Activated CD4-positive, CD25-positive, alpha-beta regulatory T cell treated with anti-CD3 and anti-CD28 coated beads, Interleukin-2, amount 50 U/mL, for 72 hours (primary cell): ENCODE data around the gene ETDC.
"Not testable (repeated sequence)": the region's sequence is repeated elsewhere in the genome, so short reads cannot be mapped to it uniquely, and the experiment has no call there.

Experiments used
- DNase-seq: peaks from one replicate; pipeline ENCODE4 v3.0.0; 2021

The ETDC gene

GRCh38 chrX:135309430-135309923, at the start of gene ETDC:
TSS of gene ETDC (plus strand) at chrX:135309480. CDS start at chrX:135309480, 0 bp downstream.
- no peak for DNase-seq

- not testable (repeated sequence) for DNase-seq
These were observed 48.3 kb upstream of the ETDC start for GRCh38 chrX:135260976-135261375.

- not testable (repeated sequence) for DNase-seq
These were observed 45.9 kb upstream of the ETDC start for GRCh38 chrX:135263376-135263775.

GRCh38 chrX:135264206-135264605, 45.1 kb upstream of the ETDC start:
- no peak for DNase-seq

GRCh38 chrX:135273162-135273561, 36.1 kb upstream of the ETDC start:
- DNase-seq: no peak

- DNase-seq: no peak
These were observed 33.3 kb upstream of the ETDC start for GRCh38 chrX:135275973-135276372.

- no peak for DNase-seq
These were observed 21.9 kb upstream of the ETDC start for GRCh38 chrX:135287266-135287823.

DNA sequence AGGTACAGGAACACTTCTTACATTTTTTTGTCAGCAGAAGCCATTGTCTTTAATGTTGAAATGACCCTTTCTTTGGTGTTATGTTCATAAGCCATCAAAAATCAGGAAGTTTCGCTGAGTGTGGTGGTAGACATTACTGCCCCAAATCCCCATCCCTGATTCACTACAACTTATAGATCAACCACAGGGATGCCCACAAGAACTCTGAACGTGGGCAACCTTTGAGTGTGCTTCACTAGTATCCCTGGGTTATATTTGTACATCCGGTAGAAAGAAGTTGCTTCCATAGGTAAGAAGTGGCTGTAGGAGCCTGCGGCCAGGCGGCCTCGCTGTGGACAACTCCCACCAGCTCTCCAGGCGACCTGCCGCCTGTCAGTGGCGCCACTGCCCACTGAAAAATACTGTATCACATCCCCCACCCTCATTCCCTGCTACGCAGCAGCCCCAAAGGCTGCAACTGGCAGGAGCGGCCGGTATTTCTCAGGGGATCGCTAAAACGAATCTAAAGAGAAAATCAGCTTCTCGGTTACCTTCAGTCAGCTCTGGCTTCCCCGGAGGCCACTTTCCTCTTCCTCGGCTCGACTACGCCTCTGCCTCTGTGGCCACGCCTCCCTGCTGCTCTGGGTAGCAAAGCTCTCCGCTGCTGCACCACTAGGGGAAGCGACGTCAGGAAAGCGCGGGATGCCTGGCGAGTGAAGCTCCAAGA, 13.9 kb upstream of the ETDC start:
- DNase-seq: peak; percentile 52

DNA sequence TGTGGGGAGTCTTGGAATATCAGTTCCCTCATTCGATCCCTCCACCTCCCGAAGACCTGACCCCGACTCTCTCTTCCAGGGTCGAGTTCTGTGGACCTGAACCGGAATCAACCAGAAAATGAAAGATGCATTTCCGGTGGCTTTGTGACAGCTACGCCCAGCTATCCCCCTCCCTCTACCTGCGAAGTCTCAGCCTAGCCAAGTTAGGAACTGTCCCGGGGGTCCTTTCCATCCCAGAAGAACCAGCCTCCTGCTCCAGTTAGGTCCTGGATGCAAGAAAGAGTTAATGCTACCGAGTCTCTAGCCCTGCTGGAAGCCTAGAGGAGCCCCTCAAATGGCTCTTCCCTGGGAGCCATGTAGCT, 13.4 kb upstream of the ETDC start:
- no peak for DNase-seq

DNA sequence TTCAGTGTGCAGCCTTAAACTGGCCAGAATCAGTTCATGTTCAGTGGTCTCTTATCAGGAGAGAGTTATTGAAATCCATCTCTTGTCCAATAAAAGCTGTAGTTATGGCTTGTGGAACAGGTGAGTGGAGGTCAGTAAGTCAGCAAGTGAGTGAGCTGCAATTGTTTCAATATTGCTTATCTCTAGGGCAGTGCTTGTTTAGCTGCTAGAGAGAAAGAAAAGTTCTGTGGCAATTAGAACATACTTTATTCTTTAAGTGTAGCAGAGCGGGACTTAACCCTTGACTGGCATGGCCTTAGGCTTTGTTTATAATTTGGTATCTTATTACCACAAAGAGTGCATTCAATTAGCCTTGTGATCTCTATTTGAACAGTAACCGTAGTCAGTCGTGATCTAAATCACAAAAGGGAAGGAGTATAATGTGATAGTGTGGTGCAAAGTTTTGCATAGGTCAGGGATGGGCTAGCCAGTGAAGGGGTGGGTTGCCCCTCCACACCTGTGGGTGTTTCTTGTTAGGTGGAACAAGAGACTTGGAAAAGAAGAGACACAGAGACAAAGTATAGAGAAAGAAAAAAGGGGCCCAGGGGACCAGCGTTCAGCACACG, 6.9 kb upstream of the ETDC start:
- DNase-seq: no peak

- DNase-seq: no peak
These were observed 4.5 kb upstream of the ETDC start for GRCh38 chrX:135304741-135305140.

DNA sequence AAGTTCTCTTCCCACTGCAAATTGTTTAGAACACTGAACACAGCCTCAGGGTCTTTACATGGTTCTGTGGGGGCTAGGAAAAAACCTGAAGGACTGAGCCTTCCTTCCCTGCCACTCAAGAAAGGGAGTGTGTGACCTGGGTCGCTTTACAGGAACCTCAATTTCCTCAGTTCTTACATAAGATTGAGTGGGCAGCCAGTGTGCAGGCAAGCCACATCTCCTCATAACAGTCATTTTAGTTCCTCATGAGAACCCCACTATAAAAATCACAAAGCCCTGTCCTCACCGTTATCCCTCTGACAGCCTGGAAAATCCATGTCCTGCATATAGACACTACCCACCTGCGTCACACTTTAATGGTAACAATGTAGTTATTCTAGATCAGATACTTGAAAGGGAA, 2.1 kb upstream of the ETDC start:
- no peak for DNase-seq

DNA sequence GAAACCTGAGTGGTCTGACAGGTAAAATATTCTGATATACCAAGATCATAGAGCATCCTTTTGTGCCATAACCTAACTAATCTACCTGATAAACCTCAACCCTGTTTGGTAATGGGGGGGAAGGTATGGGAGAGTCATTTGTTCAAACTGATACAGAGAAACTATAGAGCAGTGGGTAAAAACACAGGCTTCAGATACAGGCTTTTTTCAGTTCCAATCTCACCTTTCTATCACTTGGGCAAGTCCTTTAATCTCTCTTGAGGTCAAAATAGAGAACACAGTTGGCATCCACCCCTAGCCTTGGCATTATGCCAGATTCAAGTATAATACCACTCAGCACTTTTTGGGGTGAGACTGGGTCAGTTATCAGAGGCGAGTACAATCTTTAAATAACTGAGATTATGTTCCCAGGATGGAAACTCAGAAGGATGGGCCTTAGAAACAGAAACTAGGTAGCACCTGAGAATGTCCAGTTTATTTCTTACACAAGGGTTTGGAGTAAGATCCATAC, 880 bp upstream of the ETDC start:
- no peak for DNase-seq

DNA sequence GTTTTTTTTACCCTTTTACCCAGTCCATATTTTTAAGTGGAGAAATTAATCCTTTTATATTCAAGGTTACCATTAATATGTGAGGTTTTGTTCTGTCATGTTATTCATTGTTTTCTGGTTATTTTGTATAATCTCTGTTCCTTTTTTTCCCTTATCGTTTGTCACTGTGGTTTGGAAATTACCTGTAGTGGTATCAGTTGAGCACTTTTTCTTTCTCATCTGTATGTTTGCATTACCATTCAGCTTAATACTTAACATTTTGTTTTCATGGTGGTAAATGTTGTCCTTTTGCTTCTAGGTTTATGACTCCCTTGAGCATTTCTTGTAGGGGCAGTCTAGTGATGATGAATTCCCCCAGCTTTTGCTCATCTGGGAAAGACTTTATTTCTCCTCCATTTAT, 6.6 kb downstream of the ETDC start:
- DNase-seq: no peak

GRCh38 chrX:135324463-135324862, 15.2 kb downstream of the ETDC start:
- DNase-seq: no peak

DNA sequence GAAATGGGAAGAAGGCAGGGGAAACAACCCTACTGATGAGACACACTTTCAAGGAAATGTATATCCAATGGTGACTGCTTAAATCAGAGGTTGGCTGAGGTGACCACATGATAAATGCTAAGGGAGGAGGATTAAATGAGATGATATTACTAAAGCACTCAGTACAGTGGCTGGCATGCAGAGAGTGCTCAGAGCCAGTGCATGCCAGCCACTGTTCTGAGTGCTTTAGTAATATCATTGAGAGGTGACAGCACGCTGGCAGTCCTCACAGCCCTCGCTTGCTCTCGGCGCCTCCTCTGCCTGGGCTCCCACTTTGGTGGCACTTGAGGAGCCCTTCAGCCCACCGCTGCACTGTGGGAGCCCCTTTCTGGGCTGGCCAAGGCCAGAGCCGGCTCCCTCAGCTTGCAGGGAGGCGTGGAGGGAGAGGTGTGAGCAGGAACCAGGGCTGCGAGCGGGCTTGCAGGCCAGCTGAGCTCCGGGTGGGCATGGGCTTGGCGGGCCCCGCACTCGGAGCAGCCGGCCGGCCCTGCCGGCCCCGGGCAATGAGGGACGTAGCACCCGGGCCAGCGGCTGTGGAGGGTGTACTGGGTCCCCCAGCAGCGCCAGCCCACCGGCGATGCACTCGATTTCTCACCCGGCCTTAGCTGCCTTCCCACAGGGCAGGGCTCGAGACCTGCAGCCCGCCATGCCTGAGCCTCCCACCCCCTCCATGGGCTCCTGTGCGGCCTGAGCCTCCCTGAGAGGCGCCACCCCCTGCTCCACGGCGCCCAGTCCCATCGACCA, 15.9 kb downstream of the ETDC start:
- DNase-seq: not testable (repeated sequence)

DNA sequence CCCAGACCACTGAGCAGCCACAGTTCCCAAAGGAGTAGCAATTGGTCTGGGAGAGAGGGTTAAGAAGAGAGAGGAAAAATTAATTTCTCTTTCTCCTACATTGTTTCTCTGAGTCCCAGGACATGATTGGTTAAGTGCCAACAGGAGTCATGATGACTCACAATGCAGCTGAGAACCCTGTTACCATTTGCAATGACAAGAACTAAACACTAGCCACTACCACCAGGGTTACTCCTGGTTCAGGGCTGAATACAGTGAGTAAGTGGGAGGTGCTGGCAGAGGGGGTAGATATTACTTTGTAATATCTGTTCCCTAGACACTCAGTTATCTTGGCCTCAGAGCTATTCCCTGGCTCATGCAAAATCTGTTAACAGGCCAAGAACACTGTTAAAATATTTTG, 18.0 kb downstream of the ETDC start:
- no peak for DNase-seq

- DNase-seq: no peak
These were observed 19.2 kb downstream of the ETDC start for GRCh38 chrX:135328421-135329005.

DNA sequence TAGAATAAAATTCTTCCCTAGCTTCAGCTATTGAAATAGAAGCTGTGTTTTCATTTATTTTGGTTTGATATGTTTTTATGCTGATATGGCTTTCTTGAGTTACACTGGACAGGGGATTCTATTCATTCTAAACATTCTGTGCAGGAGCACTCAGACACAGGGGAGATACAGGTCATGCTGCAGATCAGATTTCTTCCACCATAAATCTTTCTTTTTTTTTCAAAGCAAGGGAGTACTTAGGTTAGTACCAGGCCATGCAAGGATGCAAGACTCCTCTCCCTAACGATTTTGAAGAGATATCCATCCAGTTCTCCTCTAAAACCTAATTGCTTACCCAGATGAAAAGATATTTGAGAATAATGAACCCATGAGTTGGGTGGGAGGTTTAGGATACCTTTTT, 21.4 kb downstream of the ETDC start:
- DNase-seq: no peak

GRCh38 chrX:135331525-135331924, 22.2 kb downstream of the ETDC start:
- no peak for DNase-seq

GRCh38 chrX:135340831-135341230, 31.6 kb downstream of the ETDC start:
- no peak for DNase-seq

DNA sequence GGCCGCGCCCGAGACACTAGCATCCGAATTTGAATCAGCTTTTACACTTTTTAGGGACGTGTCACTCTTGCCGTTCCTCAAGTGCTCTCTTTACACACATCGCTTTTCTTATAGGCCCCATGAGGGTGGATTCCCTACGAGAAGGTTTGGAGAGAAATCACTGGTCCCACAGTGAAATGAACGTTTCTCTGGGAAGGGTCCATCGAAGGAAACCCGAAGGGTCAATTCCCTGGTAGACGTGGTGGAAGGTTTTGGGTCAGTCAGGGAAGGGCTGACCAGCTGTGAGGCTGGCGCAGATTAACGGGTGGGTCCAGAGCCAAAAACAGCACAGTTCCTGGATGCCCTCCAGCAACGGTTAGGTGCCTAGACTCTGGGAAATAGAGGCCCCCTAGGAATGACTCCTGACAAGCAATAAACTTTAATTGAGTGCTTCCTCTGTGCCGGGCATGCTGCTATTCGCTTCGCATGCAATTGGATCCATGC, 35.9 kb downstream of the ETDC start:
- no peak for DNase-seq

GRCh38 chrX:135346975-135347374, 37.7 kb downstream of the ETDC start:
- no peak for DNase-seq
